Right lobe of liver (tissue), 6 donors: Measurements from ENCODE around the gene TRPM3. TPM values are rescaled to one million over a fixed set of nuclear protein-coding genes. Genes with fewer than 3 reads are reported as not detected.

Experiments
- ATAC-seq, 4 donors: fragments of 200-7000 bp; cut with Tn5 transposase; one replicate each; pipeline ENCODE4 v1.9.1; 2020; ENCODE audit warnings: mild to moderate bottlenecking in 4 of 4, moderate library complexity in 4 of 4
- DNase-seq, 3 donors: peaks; one replicate each; pipeline ENCODE4 v3.0.0-alpha.2; 2020
- H3K27ac ChIP-seq, 3 donors: fragments of 200-600 bp; one replicate each; pipeline ENCODE4 v1.8.0; 2022
- H3K27me3 ChIP-seq, 2 donors: fragments of 200-600 bp; one replicate each; pipeline ENCODE4 v1.8.0; 2022
- H3K36me3 ChIP-seq, 4 donors: fragments of 200-600 bp; sonication (generic) in 1 of 4; one replicate each; pipeline versions ENCODE4 v1.5.1 to v1.8.0; 2017 to 2022; ENCODE audit warnings: control low read depth in 1 of 4
- H3K4me1 ChIP-seq, 4 donors: fragments of 200-600 bp; sonication (generic) in 1 of 4; one replicate each; pipeline versions ENCODE4 v1.5.1 to v1.8.0; 2017 to 2022; ENCODE audit warnings: control low read depth in 1 of 4
- H3K4me3 ChIP-seq, 3 donors: fragments of 200-600 bp; one replicate each; pipeline ENCODE4 v1.8.0; 2022
- H3K9me3 ChIP-seq, 4 donors: fragments of 200-600 bp; sonication (generic) in 1 of 4; one replicate each; pipeline versions ENCODE4 v1.5.1 to v1.8.0; 2017 to 2022; ENCODE audit warnings: control low read depth in 1 of 4
- CTCF ChIP-seq, 4 donors: fragments of 200-600 bp in 3 of 4; fragments of 450-650 bp in 1 of 4; IDR thresholded peaks; one replicate each; pipeline versions ENCODE4 v1.5.1 to v1.8.0; 2016 to 2022; ENCODE audit warnings: antibody characterized with exemption in 4 of 4, mild to moderate bottlenecking in 2 of 4
- POLR2A ChIP-seq: fragments of 450-650 bp; IDR thresholded peaks from one replicate; pipeline ENCODE4 v1.6.1; 2017; ENCODE audit warnings: antibody characterized with exemption, mild to moderate bottlenecking
- WGBS: methylation state at CpG from one replicate; pipeline ENCODE4 v1.1.6; 2018; ENCODE audit warnings: low coverage, low lambda C conversion rate; ENCODE audit not compliant: insufficient coverage; ENCODE audit errors: missing lambda C conversion rate; 5-methylcytosine and 5-hydroxymethylcytosine counted together
- intact Hi-C, 2 donors: fragments of 100-400 bp; cut with DNase I; formaldehyde crosslinking; loops; one replicate each; pipeline versions ENCODE4 v1.11.2 to v1.14.1; 2022
- total RNA-seq, 6 experiments: library from RNA; depleted of rRNA in 2 of 6; stranded (reverse); fragments of >200 nt in 2 of 6; fragmentation: NEBNext Ultra II Directional in 3 of 6; extraction: Animal tissue kit (Norgen Biotek cat#: 25700) in 3 of 6; gene quantifications; one replicate each; pipeline versions ENCODE4 v1.1.0 to v1.2.4, GENCODE V29; 2016 to 2023
- donor health status: DM: no; HTN: yes; CAD: no.
- donor health status: DM: no; HTN: no; CAD: no.
- donor health status: DM: no; HTN: no; CAD: no.
- donor health status: DM: no; HTN: yes; CAD: no.
- donor health status: DM: no; HTN: yes; CAD: no.

The TRPM3 gene
- total RNA-seq, 6 experiments from 2014 or later: 0.26 to 0.56 (median 0.39) TPM

DNA sequence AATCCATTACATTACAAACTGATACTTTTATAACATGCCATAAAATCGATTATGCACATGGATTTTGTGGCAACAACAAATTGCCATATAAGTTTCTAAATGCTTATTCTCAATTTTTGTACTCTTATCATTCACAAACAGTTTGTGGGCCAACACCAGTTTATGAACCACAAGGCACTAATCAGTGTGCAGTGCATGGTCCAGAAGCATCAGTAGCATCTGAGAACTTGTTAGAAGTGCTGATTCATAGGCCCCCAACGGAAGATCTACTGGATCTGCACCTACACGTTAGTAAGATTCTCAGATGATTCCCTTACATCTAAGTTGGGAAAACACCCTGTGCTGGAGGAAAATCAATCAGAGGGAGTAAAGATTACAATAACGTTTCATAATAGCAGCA lies 242.8 kb downstream of the TRPM3 start:
- intact Hi-C loops: no loop called here
- no peaks in the 10 kb centered on the region for H3K9me3 ChIP-seq
- no peaks in the 10 kb centered on the region for H3K36me3 ChIP-seq
- no peaks in the 10 kb centered on the region for H3K4me1 ChIP-seq
- ATAC-seq (no peak), DNase-seq (no peak)
- no peak overlapping the region for H3K27ac ChIP-seq
- TF ChIP-seq CTCF (IDR thresholded peaks at IDR 0.05): no peak
- no peak for TF ChIP-seq POLR2A
- H3K27me3 ChIP-seq: no peaks in the 10 kb centered on the region
- 45% methylated on average over 4 of the region's 4 CpGs for WGBS
- H3K4me3 ChIP-seq: no peak overlapping the region

DNA sequence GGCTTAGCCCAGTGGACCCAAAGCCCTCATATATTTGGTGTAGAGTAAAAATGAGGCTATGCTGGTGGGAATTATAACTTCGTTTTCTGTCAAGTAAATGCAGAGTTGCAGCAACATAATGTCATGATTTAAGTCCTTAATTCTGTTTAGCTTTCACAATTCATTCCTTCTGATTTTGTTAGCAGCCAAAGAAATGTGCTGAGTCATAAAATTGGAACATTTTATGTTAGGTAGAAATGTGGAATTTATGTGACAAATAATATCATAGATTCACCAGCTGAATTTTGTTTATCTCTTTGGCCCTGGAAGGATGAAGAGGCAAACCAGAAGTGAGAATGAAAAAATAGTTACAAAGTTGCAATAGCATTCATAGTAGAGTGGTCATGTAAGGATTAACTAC lies 247.0 kb downstream of the TRPM3 start:
- DNase-seq (no peak), ATAC-seq (no peak)
- no peak for TF ChIP-seq CTCF (IDR thresholded peaks at IDR 0.05)
- TF ChIP-seq POLR2A: no peak
- intact Hi-C loops: no loop called here
- Histone ChIP-seq H3K27ac (no peak overlapping the region), H3K9me3 (no peaks in the 10 kb centered on the region), H3K36me3 (no peaks in the 10 kb centered on the region), H3K27me3 (no peaks in the 10 kb centered on the region), H3K4me1 (no peaks in the 10 kb centered on the region), H3K4me3 (no peak overlapping the region)
- 50% methylated on average over 1 of the region's 1 CpG for WGBS

- no peaks in the 10 kb centered on the region for H3K9me3 ChIP-seq
- WGBS: 69% methylated on average over 2 of the region's 2 CpGs
- no peak overlapping the region for H3K4me3 ChIP-seq
- no peaks in the 10 kb centered on the region for H3K4me1 ChIP-seq
- TF ChIP-seq CTCF (IDR thresholded peaks at IDR 0.05): no peak
- no peak for ATAC-seq
- H3K27me3 ChIP-seq: no peaks in the 10 kb centered on the region
- H3K27ac ChIP-seq: no peak overlapping the region
- intact Hi-C loops: no loop called here
- no peaks in the 10 kb centered on the region for H3K36me3 ChIP-seq
- no peak for DNase-seq
Observed at GRCh38 chr9:70873506-70873905, 247.9 kb downstream of the TRPM3 start.

DNA sequence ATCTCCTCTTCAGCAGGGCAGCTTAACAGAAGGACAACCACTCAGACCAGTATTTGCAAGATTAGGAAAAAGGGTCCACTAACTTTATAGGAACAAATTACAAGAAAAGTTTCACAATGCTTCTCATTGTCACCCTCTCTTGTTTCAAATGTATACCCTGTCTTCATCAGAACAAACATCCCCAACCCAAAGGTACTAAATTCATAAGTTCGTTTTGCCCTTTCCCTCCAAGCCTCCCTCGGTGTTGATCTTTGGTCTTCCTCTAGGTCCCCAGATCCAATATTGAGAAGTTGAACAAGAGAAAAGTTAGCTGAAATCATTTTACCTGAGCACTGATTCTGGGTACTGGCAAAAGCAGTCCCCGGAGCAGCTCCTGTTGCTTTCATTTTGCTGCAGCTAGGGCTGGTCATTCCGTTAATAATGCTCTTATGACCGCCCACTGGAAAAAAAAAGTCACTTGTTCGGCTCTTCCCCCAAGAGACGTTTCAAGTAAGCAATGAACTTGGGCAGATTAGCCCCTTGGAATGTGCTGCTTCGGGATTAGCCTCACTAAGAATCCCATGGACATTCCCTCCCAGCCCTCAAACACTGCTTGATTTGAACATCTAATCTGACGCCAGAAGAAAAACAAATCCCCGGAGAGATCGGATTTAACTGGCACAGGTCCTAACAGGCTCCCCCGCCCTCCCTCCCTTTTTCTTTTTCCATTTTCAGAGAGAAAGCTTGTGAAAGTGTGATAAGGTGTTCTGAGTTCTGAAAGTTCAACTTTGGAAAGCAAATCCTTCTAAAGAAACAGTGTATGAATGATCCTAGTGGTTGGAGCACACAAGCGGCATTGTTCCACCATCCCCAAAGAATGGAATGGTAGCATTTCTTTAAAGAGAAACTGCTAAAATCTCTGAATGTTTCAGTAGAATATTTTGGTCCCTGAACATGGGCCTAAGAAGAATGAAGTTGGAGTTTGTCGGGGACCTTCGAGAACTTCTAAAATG lies 252.5 kb downstream of the TRPM3 start:
- intact Hi-C loops: no loop called here
- DNase-seq (peak in 1 of 3 donors; percentile 16), ATAC-seq (peak; percentile 57 to 91 (median 74))
- Histone ChIP-seq H3K4me1 (no peaks in the 10 kb centered on the region), H3K9me3 (no peaks in the 10 kb centered on the region), H3K27ac (peak overlapping the region in 1 of 3 donors; percentile 1), H3K36me3 (no peaks in the 10 kb centered on the region), H3K27me3 (no peaks in the 10 kb centered on the region), H3K4me3 (peak overlapping the region; percentile 14 to 50 (median 42))
- whole genome bisulfite sequencing: 43% methylated on average over 15 of the region's 15 CpGs
- no peak for TF ChIP-seq CTCF (IDR thresholded peaks at IDR 0.05)
- TF ChIP-seq POLR2A: no peak
